GM23338 (cell line): Measurements from ENCODE around the gene GPATCH4. TPM values are rescaled to one million over a fixed set of nuclear protein-coding genes. Genes with fewer than 3 reads are reported as not detected.

ENCODE experiments used
- ATAC-seq: fragments of 200-7000 bp; cut with Tn5 transposase; 3 replicates; pipeline ENCODE4 v1.9.1; 2020
- DNase-seq: peaks from one replicate; pipeline ENCODE4 v3.0.0-alpha.2; 2015; ENCODE audit warnings: low spot score
- H2AFZ ChIP-seq: fragments of 200-600 bp; sonication (generic); 2 replicates; pipeline ENCODE4 v1.8.0; 2016; ENCODE audit warnings: antibody characterized with exemption, mild to moderate bottlenecking, moderate library complexity
- H3F3A ChIP-seq: fragments of 200-600 bp; sonication (generic); replicated peaks from 2 replicates; pipeline ENCODE4 v1.8.0; 2017; ENCODE audit warnings: antibody characterized with exemption, mixed run types, low read depth
- H3K27ac ChIP-seq: fragments of 200-600 bp; sonication (generic); 2 replicates; pipeline ENCODE4 v1.6.1; 2016; ENCODE audit warnings: low read depth
- H3K27me3 ChIP-seq: fragments of 200-600 bp; sonication (generic); 2 replicates; pipeline ENCODE4 v1.8.0; 2016; ENCODE audit warnings: mild to moderate bottlenecking, mixed run types, moderate library complexity; ENCODE audit not compliant: insufficient read depth
- H3K36me3 ChIP-seq: fragments of 200-600 bp; sonication (generic); 2 replicates; pipeline ENCODE4 v1.8.0; 2016; ENCODE audit warnings: mild to moderate bottlenecking; ENCODE audit not compliant: insufficient read depth
- H3K4me1 ChIP-seq: fragments of 200-600 bp; sonication (generic); 2 replicates; pipeline ENCODE4 v1.8.0; 2016; ENCODE audit warnings: mild to moderate bottlenecking, moderate library complexity; ENCODE audit not compliant: insufficient read depth
- H3K4me2 ChIP-seq: fragments of 200-600 bp; sonication (generic); 2 replicates; pipeline ENCODE4 v1.7.1; 2017; ENCODE audit warnings: mixed run types
- H3K4me3 ChIP-seq: fragments of 200-600 bp; sonication (generic); 2 replicates; pipeline ENCODE4 v1.6.1; 2016; ENCODE audit warnings: mixed run types
- H3K79me2 ChIP-seq: fragments of 200-600 bp; sonication (generic); replicated peaks from 2 replicates; pipeline ENCODE4 v1.8.0; 2017; ENCODE audit warnings: mild to moderate bottlenecking; ENCODE audit not compliant: insufficient read depth
- H3K9me2 ChIP-seq: fragments of 200-600 bp; sonication (generic); 2 replicates; pipeline ENCODE4 v1.8.0; 2017; ENCODE audit not compliant: insufficient read depth
- H4K20me1 ChIP-seq: fragments of 200-600 bp; sonication (generic); replicated peaks from 2 replicates; pipeline ENCODE4 v1.8.0; 2017; ENCODE audit warnings: mild to moderate bottlenecking; ENCODE audit not compliant: insufficient read depth
- H3K27ac Mint-ChIP-seq: 2 replicates; pipeline ENCODE4 v1.8.0; 2020; ENCODE audit warnings: inconsistent platforms, mild to moderate bottlenecking, moderate library complexity, mixed read lengths
- H3K27me3 Mint-ChIP-seq: 3 replicates; pipeline ENCODE4 v1.8.0; 2022; ENCODE audit warnings: low read depth, mild to moderate bottlenecking, moderate library complexity, mixed read lengths, inconsistent platforms; ENCODE audit not compliant: insufficient read depth, poor library complexity
- H3K36me3 Mint-ChIP-seq: 3 replicates; pipeline ENCODE4 v1.8.0; 2021; ENCODE audit warnings: low read depth, mild to moderate bottlenecking, inconsistent platforms, moderate library complexity, mixed read lengths
- H3K4me1 Mint-ChIP-seq: 3 replicates; pipeline ENCODE4 v1.8.0; 2020; ENCODE audit warnings: mild to moderate bottlenecking, inconsistent platforms, mixed read lengths
- H3K4me3 Mint-ChIP-seq: 3 replicates; pipeline ENCODE4 v1.8.0; 2021; ENCODE audit warnings: moderate library complexity, mild to moderate bottlenecking, inconsistent platforms, mixed read lengths
- H3K9me3 Mint-ChIP-seq: 3 replicates; pipeline ENCODE4 v1.8.0; 2020; ENCODE audit warnings: moderate library complexity, mild to moderate bottlenecking, inconsistent platforms, mixed read lengths
- CREB1 ChIP-seq: fragments of 250-450 bp; sonication (Bioruptor Pico); IDR thresholded peaks from 2 replicates; pipeline ENCODE4 v1.5.0; 2020; ENCODE audit warnings: low read depth, mild to moderate bottlenecking, moderate library complexity
- ETS1 ChIP-seq: IDR thresholded peaks from 2 replicates; pipeline ENCODE4 v1.6.1; 2016; ENCODE audit warnings: antibody characterized with exemption
- EZH2phosphoT487 ChIP-seq: fragments of 200-600 bp; sonication (generic); IDR thresholded peaks from one replicate; pipeline ENCODE4 v1.8.1; 2018; ENCODE audit warnings: antibody characterized with exemption; ENCODE audit not compliant: unreplicated experiment
- JUNB ChIP-seq: IDR thresholded peaks from one replicate; pipeline ENCODE4 v1.6.1; 2016; ENCODE audit warnings: antibody characterized with exemption; ENCODE audit not compliant: unreplicated experiment
- NANOG ChIP-seq: IDR thresholded peaks from 2 replicates; pipeline ENCODE4 v1.6.1; 2016; ENCODE audit warnings: antibody characterized with exemption, borderline replicate concordance
- POLR2AphosphoS5 ChIP-seq: IDR thresholded peaks from 2 replicates; pipeline ENCODE4 v1.6.1; 2016; ENCODE audit warnings: antibody characterized with exemption, low read depth
- ZNF114 ChIP-seq: fragments of 250-450 bp; sonication (Bioruptor Pico); IDR thresholded peaks from 2 replicates; pipeline ENCODE4 v1.5.0; 2020; ENCODE audit warnings: mild to moderate bottlenecking, moderate library complexity
- polyA plus RNA-seq: library from polyadenylated mRNA; unstranded; fragments of >200 nt; fragmentation: Nextera tagmentation; extraction: Ambion mirVana; gene quantifications from 2 replicates; pipeline ENCODE4 v1.2.1, GENCODE V29; 2016
- total RNA-seq: library from RNA; depleted of rRNA; stranded (reverse); fragments of >200 nt; shearing (Covaris generic); gene quantifications from 2 replicates; pipeline ENCODE4 v1.2.3, GENCODE V29; 2014
- TF ChIP-seq, protein P1 (sequence below): fragments of 250-450 bp; sonication (Bioruptor Pico); IDR thresholded peaks from 2 replicates; pipeline ENCODE4 v1.5.0; 2020; ENCODE audit warnings: mild to moderate bottlenecking, moderate library complexity
- TF ChIP-seq, protein P2 (sequence below): IDR thresholded peaks from one replicate; pipeline ENCODE4 v1.6.1; 2018; ENCODE audit warnings: antibody characterized with exemption; ENCODE audit not compliant: unreplicated experiment

Gene GPATCH4
- total and polyA plus RNA-seq, 2 experiments from 2014 or later: 58.9 to 187 TPM

DNA sequence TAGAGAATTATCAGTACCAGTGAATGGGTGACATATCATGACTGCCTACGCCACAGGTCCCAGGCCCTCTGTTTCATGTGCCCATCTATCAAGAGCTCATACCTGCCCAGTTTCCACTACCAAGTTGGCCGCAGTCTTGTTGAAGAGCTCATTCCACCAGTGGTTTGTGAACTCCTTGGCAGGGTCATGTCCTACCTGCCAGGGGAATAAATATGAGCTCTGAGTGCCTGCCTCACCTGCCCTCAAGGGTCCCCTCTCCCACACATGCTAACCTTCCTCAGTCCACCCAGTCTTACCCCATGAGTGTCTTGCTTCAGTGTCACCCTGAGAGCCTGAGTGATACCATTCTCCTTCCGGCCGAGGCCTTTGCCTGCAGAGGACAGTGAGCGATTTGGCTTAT, 3.2 kb downstream of the GPATCH4 start:
- H3K27ac Mint-ChIP-seq: no peak overlapping the region
- H3K27me3 Mint-ChIP-seq: peaks cover 10% of the 10 kb centered on the region
- H3K4me3 Mint-ChIP-seq: no peak overlapping the region
- peaks cover 62% of the 10 kb centered on the region for H3K36me3 Mint-ChIP-seq
- Histone ChIP-seq H3K4me3 (no peak overlapping the region), H3F3A (peaks cover 56% of the 10 kb centered on the region), H3K27me3 (no peaks in the 10 kb centered on the region), H3K36me3 (peaks cover 23% of the 10 kb centered on the region), H3K4me2 (no peak overlapping the region), H4K20me1 (peaks cover 17% of the 10 kb centered on the region), H3K9me2 (no peaks in the 10 kb centered on the region), H3K4me1 (no peaks in the 10 kb centered on the region; the same call in 1 of the 2 replicates), H3K27ac (no peak overlapping the region), H3K79me2 (peaks cover 27% of the 10 kb centered on the region), H2AFZ (no peak overlapping the region)
- TF ChIP-seq, protein P1, sequence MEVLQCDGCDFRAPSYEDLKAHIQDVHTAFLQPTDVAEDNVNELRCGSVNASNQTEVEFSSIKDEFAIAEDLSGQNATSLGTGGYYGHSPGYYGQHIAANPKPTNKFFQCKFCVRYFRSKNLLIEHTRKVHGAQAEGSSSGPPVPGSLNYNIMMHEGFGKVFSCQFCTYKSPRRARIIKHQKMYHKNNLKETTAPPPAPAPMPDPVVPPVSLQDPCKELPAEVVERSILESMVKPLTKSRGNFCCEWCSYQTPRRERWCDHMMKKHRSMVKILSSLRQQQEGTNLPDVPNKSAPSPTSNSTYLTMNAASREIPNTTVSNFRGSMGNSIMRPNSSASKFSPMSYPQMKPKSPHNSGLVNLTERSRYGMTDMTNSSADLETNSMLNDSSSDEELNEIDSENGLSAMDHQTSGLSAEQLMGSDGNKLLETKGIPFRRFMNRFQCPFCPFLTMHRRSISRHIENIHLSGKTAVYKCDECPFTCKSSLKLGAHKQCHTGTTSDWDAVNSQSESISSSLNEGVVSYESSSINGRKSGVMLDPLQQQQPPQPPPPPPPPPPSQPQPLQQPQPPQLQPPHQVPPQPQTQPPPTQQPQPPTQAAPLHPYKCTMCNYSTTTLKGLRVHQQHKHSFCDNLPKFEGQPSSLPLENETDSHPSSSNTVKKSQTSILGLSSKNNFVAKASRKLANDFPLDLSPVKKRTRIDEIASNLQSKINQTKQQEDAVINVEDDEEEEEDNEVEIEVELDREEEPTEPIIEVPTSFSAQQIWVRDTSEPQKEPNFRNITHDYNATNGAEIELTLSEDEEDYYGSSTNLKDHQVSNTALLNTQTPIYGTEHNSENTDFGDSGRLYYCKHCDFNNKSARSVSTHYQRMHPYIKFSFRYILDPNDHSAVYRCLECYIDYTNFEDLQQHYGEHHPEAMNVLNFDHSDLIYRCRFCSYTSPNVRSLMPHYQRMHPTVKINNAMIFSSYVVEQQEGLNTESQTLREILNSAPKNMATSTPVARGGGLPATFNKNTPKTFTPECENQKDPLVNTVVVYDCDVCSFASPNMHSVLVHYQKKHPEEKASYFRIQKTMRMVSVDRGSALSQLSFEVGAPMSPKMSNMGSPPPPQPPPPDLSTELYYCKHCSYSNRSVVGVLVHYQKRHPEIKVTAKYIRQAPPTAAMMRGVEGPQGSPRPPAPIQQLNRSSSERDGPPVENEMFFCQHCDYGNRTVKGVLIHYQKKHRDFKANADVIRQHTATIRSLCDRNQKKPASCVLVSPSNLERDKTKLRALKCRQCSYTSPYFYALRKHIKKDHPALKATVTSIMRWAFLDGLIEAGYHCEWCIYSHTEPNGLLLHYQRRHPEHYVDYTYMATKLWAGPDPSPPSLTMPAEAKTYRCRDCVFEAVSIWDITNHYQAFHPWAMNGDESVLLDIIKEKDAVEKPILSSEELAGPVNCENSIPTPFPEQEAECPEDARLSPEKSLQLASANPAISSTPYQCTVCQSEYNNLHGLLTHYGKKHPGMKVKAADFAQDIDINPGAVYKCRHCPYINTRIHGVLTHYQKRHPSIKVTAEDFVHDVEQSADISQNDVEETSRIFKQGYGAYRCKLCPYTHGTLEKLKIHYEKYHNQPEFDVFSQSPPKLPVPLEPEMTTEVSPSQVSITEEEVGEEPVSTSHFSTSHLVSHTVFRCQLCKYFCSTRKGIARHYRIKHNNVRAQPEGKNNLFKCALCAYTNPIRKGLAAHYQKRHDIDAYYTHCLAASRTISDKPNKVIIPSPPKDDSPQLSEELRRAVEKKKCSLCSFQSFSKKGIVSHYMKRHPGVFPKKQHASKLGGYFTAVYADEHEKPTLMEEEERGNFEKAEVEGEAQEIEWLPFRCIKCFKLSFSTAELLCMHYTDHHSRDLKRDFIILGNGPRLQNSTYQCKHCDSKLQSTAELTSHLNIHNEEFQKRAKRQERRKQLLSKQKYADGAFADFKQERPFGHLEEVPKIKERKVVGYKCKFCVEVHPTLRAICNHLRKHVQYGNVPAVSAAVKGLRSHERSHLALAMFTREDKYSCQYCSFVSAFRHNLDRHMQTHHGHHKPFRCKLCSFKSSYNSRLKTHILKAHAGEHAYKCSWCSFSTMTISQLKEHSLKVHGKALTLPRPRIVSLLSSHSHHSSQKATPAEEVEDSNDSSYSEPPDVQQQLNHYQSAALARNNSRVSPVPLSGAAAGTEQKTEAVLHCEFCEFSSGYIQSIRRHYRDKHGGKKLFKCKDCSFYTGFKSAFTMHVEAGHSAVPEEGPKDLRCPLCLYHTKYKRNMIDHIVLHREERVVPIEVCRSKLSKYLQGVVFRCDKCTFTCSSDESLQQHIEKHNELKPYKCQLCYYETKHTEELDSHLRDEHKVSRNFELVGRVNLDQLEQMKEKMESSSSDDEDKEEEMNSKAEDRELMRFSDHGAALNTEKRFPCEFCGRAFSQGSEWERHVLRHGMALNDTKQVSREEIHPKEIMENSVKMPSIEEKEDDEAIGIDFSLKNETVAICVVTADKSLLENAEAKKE (CRISPR knock-in tag): no peak
- TF ChIP-seq POLR2AphosphoS5 (no peak), CREB1 (no peak), NANOG (no peak), ETS1 (no peak), ZNF114 (CRISPR knock-in tag) (no peak), EZH2phosphoT487 (no peak), JUNB (no peak)
- TF ChIP-seq, protein P2, sequence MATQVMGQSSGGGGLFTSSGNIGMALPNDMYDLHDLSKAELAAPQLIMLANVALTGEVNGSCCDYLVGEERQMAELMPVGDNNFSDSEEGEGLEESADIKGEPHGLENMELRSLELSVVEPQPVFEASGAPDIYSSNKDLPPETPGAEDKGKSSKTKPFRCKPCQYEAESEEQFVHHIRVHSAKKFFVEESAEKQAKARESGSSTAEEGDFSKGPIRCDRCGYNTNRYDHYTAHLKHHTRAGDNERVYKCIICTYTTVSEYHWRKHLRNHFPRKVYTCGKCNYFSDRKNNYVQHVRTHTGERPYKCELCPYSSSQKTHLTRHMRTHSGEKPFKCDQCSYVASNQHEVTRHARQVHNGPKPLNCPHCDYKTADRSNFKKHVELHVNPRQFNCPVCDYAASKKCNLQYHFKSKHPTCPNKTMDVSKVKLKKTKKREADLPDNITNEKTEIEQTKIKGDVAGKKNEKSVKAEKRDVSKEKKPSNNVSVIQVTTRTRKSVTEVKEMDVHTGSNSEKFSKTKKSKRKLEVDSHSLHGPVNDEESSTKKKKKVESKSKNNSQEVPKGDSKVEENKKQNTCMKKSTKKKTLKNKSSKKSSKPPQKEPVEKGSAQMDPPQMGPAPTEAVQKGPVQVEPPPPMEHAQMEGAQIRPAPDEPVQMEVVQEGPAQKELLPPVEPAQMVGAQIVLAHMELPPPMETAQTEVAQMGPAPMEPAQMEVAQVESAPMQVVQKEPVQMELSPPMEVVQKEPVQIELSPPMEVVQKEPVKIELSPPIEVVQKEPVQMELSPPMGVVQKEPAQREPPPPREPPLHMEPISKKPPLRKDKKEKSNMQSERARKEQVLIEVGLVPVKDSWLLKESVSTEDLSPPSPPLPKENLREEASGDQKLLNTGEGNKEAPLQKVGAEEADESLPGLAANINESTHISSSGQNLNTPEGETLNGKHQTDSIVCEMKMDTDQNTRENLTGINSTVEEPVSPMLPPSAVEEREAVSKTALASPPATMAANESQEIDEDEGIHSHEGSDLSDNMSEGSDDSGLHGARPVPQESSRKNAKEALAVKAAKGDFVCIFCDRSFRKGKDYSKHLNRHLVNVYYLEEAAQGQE: no peak
- ATAC-seq (no peak), DNase-seq (no peak)
- H3K9me3 Mint-ChIP-seq: no peaks in the 10 kb centered on the region
- H3K4me1 Mint-ChIP-seq: peaks cover 13% of the 10 kb centered on the region
